Glomerular visceral epithelial cell (primary cell): ENCODE results near the gene PPIL6.
A peak's percentile ranks its signal among the peaks of the same experiment; 100 is the strongest.
"Not testable (repeated sequence)": the region's sequence is repeated elsewhere in the genome, so short reads cannot be mapped to it uniquely, and the experiment has no call there.

Experiments used
- DNase-seq: peaks from one replicate; pipeline ENCODE4 v3.0.0-alpha.2; 2016; ENCODE audit errors: extremely low spot score

PPIL6 gene

GRCh38 chr6:109393886-109394281 lies 46.5 kb downstream of the PPIL6 start:
- peak; percentile 20 for DNase-seq

GRCh38 chr6:109393157-109393885 lies 47.1 kb downstream of the PPIL6 start:
- DNase-seq: no peak

GRCh38 chr6:109389650-109390274 lies 50.7 kb downstream of the PPIL6 start:
- DNase-seq: no peak

GRCh38 chr6:109388265-109388664 lies 52.2 kb downstream of the PPIL6 start:
- DNase-seq: no peak

GRCh38 chr6:109383438-109383940 lies 56.9 kb downstream of the PPIL6 start:
- DNase-seq: no peak

GRCh38 chr6:109382576-109383437 lies 57.6 kb downstream of the PPIL6 start:
- peak; percentile 93 for DNase-seq

GRCh38 chr6:109381747-109382575 lies 58.5 kb downstream of the PPIL6 start, which contains the start of gene CD164:
TSS of gene CD164 (minus strand) at chr6:109382467. CDS start at chr6:109382378, 89 bp downstream.
- peak; percentile 95 for DNase-seq

- DNase-seq: peak; percentile 19
Measured at GRCh38 chr6:109381061-109381746, 59.2 kb downstream of the PPIL6 start.

- no peak for DNase-seq
Measured at GRCh38 chr6:109379711-109380110, 60.7 kb downstream of the PPIL6 start.

- no peak for DNase-seq
Measured at GRCh38 chr6:109377717-109378116, 62.7 kb downstream of the PPIL6 start.

GRCh38 chr6:109374326-109374892 lies 66.0 kb downstream of the PPIL6 start:
- no peak for DNase-seq

GRCh38 chr6:109373762-109374161 lies 66.7 kb downstream of the PPIL6 start:
- DNase-seq: no peak

GRCh38 chr6:109373331-109373730 lies 67.1 kb downstream of the PPIL6 start:
- no peak for DNase-seq

- no peak for DNase-seq
Measured at GRCh38 chr6:109372130-109372529, 68.3 kb downstream of the PPIL6 start.

- DNase-seq: no peak
Measured at GRCh38 chr6:109370792-109371191, 69.6 kb downstream of the PPIL6 start.

GRCh38 chr6:109370336-109370735 lies 70.1 kb downstream of the PPIL6 start:
- no peak for DNase-seq

GRCh38 chr6:109369728-109370127 lies 70.7 kb downstream of the PPIL6 start:
- DNase-seq: no peak

GRCh38 chr6:109364382-109365078 lies 75.9 kb downstream of the PPIL6 start:
- DNase-seq: not testable (repeated sequence)

GRCh38 chr6:109363753-109364152 lies 76.7 kb downstream of the PPIL6 start:
- no peak for DNase-seq
